PC-3 (cell line): ENCODE data around the gene SCRN3. TPM values are rescaled to one million over a fixed set of nuclear protein-coding genes. Genes with fewer than 3 reads are reported as not detected.

Source experiments
- ATAC-seq: fragments of 200-7000 bp; cut with Tn5 transposase; 2 replicates; pipeline ENCODE4 v1.9.1; 2020; ENCODE audit warnings: mild to moderate bottlenecking, moderate library complexity
- BruUV-seq: library from RNA; stranded (reverse); fragments of 400-500 nt; replicated peaks from 2 replicates; lab custom pipeline; 2021; lab: Mats Ljungman, UMichigan
- CTCF ChIA-PET: fragments of 300-600 bp; sonication (Branson Sonifier 250); formaldehyde crosslinking; loops from one replicate; lab custom pipeline; 2022; ENCODE audit warnings: antibody characterized with exemption; lab: Charles Lee
- POLR2A ChIA-PET: fragments of 300-600 bp; sonication (Branson Sonifier 250); formaldehyde crosslinking; loops from one replicate; lab custom pipeline; 2022; ENCODE audit warnings: antibody characterized with exemption; ENCODE audit not compliant: unreplicated experiment; lab: Charles Lee
- DNase-seq: peaks from one replicate; pipeline ENCODE4 v3.0.0-alpha.2; 2015
- H2AFZ ChIP-seq: fragments of 300-600 bp; sonication (generic); 2 replicates; pipeline ENCODE4 v1.6.0; 2016; ENCODE audit warnings: antibody characterized with exemption, low read length
- H3F3A ChIP-seq: fragments of 300-600 bp; sonication (generic); one replicate; pipeline ENCODE4 v1.6.0; 2017; ENCODE audit warnings: antibody characterized with exemption, low read length, control low read depth, mild to moderate bottlenecking; ENCODE audit not compliant: unreplicated experiment
- H3K27ac ChIP-seq: fragments of 300-600 bp; sonication (generic); 2 replicates; pipeline ENCODE4 v1.5.1; 2016; ENCODE audit warnings: mild to moderate bottlenecking, low read length
- H3K27me3 ChIP-seq: fragments of 300-600 bp; sonication (generic); 2 replicates; pipeline ENCODE4 v1.6.1; 2016; ENCODE audit warnings: low read length, mixed read lengths
- H3K36me3 ChIP-seq: fragments of 300-600 bp; sonication (generic); 2 replicates; pipeline ENCODE4 v1.6.1; 2016; ENCODE audit warnings: low read depth, mixed run types, low read length, mixed read lengths
- H3K4me1 ChIP-seq: fragments of 300-600 bp; sonication (generic); 2 replicates; pipeline ENCODE4 v1.5.1; 2016; ENCODE audit warnings: low read length; ENCODE audit not compliant: insufficient read depth
- H3K4me2 ChIP-seq: fragments of 300-600 bp; sonication (generic); 2 replicates; pipeline ENCODE4 v1.6.0; 2016; ENCODE audit warnings: low read length
- H3K4me3 ChIP-seq: fragments of 300-600 bp; sonication (generic); 2 replicates; pipeline ENCODE4 v1.5.1; 2016; ENCODE audit warnings: mild to moderate bottlenecking, low read length, mixed read lengths
- H3K79me2 ChIP-seq: fragments of 300-600 bp; sonication (generic); 2 replicates; pipeline ENCODE4 v1.6.1; 2017; ENCODE audit warnings: low read length, mixed read lengths
- H3K9ac ChIP-seq: fragments of 300-600 bp; sonication (generic); 2 replicates; pipeline ENCODE4 v1.6.0; 2016; ENCODE audit warnings: mild to moderate bottlenecking, low read length
- H3K9me2 ChIP-seq: fragments of 300-600 bp; sonication (generic); replicated peaks from 2 replicates; pipeline ENCODE4 v1.6.1; 2016; ENCODE audit warnings: mixed run types, low read length, mixed read lengths
- H3K9me3 ChIP-seq: fragments of 300-600 bp; sonication (generic); 2 replicates; pipeline ENCODE4 v1.6.1; 2016; ENCODE audit warnings: low read length, mixed read lengths
- H4K20me1 ChIP-seq: fragments of 300-600 bp; sonication (generic); 2 replicates; pipeline ENCODE4 v1.6.1; 2016; ENCODE audit warnings: low read length, mixed read lengths
- CTCF ChIP-seq: fragments of 300-600 bp; sonication (generic); conservative IDR thresholded peaks from 2 replicates; pipeline ENCODE4 v1.5.1; 2017; ENCODE audit warnings: antibody characterized with exemption, low read depth, mild to moderate bottlenecking, low read length
- EZH2 ChIP-seq: fragments of 300-600 bp; sonication (generic); IDR thresholded peaks from one replicate; pipeline ENCODE4 v1.6.1; 2017; ENCODE audit warnings: antibody characterized with exemption, mild to moderate bottlenecking, low read length; ENCODE audit not compliant: unreplicated experiment
- EZH2phosphoT487 ChIP-seq: fragments of 300-600 bp; sonication (generic); IDR thresholded peaks from 2 replicates; pipeline ENCODE4 v1.6.1; 2018; ENCODE audit warnings: mild to moderate bottlenecking, antibody characterized with exemption, low read length, borderline replicate concordance
- intact Hi-C: fragments of 100-400 bp; cut with micrococcal nuclease; formaldehyde crosslinking; loops from 2 replicates; pipeline ENCODE4 v1.9.0; 2023
- total RNA-seq: library from RNA; depleted of rRNA; stranded (reverse); fragments of >200 nt; gene quantifications from 2 replicates; pipeline ENCODE4 v1.2.3, GENCODE V29; 2014

Gene SCRN3
- total RNA-seq, 1 experiment from 2014 or later = 26.6 TPM

- BruUV-seq = no TSS peak
- H3K9me2 ChIP-seq = no peaks in the 10 kb centered on the region
- no peak overlapping the region for H2AFZ ChIP-seq
- no peak overlapping the region for H3K27ac ChIP-seq
- no peak for DNase-seq
- no peak for ATAC-seq
- CTCF ChIA-PET = no interaction called here
- H3K4me2 ChIP-seq = no peak overlapping the region
- no peak overlapping the region for H3K4me3 ChIP-seq
- no peaks in the 10 kb centered on the region for H3F3A ChIP-seq
- TF ChIP-seq CTCF (no peak), EZH2phosphoT487 (no peak), EZH2 (no peak)
- POLR2A ChIA-PET = no interaction called here
- no peaks in the 10 kb centered on the region for H4K20me1 ChIP-seq
- H3K27me3 ChIP-seq = no peaks in the 10 kb centered on the region
- H3K36me3 ChIP-seq = no peaks in the 10 kb centered on the region
- no peaks in the 10 kb centered on the region for H3K9me3 ChIP-seq
- no peak overlapping the region for H3K9ac ChIP-seq
- H3K79me2 ChIP-seq = no peaks in the 10 kb centered on the region
- intact Hi-C loops = no loop called here
- peaks cover 16% of the 10 kb centered on the region for H3K4me1 ChIP-seq
Measured at GRCh38 chr2:174439323-174439722, 43.8 kb downstream of the SCRN3 start.

GRCh38 chr2:174439950-174440349 lies 44.4 kb downstream of the SCRN3 start:
- Histone ChIP-seq H3K9me2 (no peaks in the 10 kb centered on the region), H2AFZ (no peak overlapping the region), H3K79me2 (no peaks in the 10 kb centered on the region), H3K4me1 (peaks cover 16% of the 10 kb centered on the region), H3K9ac (no peak overlapping the region), H3K9me3 (no peaks in the 10 kb centered on the region), H3K4me3 (no peak overlapping the region), H3K36me3 (no peaks in the 10 kb centered on the region), H3K4me2 (no peak overlapping the region), H3K27ac (no peak overlapping the region), H3K27me3 (no peaks in the 10 kb centered on the region), H3F3A (no peaks in the 10 kb centered on the region), H4K20me1 (no peaks in the 10 kb centered on the region)
- DNase-seq (no peak), ATAC-seq (no peak)
- ChIA-PET POLR2A (no interaction called here), CTCF (no interaction called here)
- BruUV-seq = no TSS peak
- TF ChIP-seq EZH2 (no peak), EZH2phosphoT487 (no peak), CTCF (no peak)
- intact Hi-C loops = no loop called here

GRCh38 chr2:174442546-174443510 lies 47.3 kb downstream of the SCRN3 start:
- no peak overlapping the region for H3K4me3 ChIP-seq
- H3K36me3 ChIP-seq = no peaks in the 10 kb centered on the region
- CTCF ChIA-PET = interaction anchor here (0.6 to 0.7 kb wide), 2 partner anchors 19 to 20 kb away, joined by 4 to 5 read pairs; no protein-coding TSS in a partner anchor
- no peaks in the 10 kb centered on the region for H4K20me1 ChIP-seq
- peak; percentile 89 for DNase-seq
- H3K4me1 ChIP-seq = peaks cover 16% of the 10 kb centered on the region
- H3K9me3 ChIP-seq = no peaks in the 10 kb centered on the region
- peak; percentile 99 for ATAC-seq
- H3K27me3 ChIP-seq = no peaks in the 10 kb centered on the region
- H3F3A ChIP-seq = no peaks in the 10 kb centered on the region
- TF ChIP-seq EZH2 (no peak), EZH2phosphoT487 (no peak), CTCF (no peak)
- no peaks in the 10 kb centered on the region for H3K79me2 ChIP-seq
- POLR2A ChIA-PET = interaction anchor here (0.6 kb wide), 1 partner anchor 91 kb away, joined by 4 read pairs; no protein-coding TSS in a partner anchor
- H3K9me2 ChIP-seq = no peaks in the 10 kb centered on the region
- H3K27ac ChIP-seq = no peak overlapping the region
- intact Hi-C loops = no loop called here
- peak overlapping the region; percentile 29; the same call in 1 of the 2 replicates for H2AFZ ChIP-seq
- peak overlapping the region; percentile 17 for H3K4me2 ChIP-seq
- BruUV-seq = no TSS peak
- no peak overlapping the region for H3K9ac ChIP-seq
